NCI-H2196 (cell line): ENCODE measurements around the gene MYO5B.

ENCODE experiments used
- DNase-seq: peaks from one replicate; lab custom pipeline; 2025; ENCODE audit not compliant: unreplicated experiment; lab: John Stamatoyannopoulos, UW

MYO5B gene

DNA sequence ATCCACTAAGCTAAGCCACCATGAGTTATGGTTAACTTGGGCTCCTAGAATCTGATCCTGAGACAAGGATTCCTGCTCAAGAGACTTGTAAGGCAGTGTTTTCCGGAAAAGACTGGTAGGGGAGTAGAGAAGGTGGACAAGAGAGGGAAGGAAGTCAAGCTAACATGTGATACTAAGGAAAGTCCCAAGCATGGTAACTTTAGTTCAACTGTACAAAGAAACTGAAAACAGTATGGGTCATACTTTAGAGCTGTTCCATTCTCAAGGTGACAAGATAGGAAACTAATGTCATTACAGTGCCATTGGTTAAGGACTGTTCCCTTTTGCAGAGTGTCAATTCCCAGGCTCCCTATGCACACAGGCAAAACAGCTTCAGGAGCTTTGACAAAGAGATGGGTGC is 5.8 kb downstream of the MYO5B start:
- no peak for DNase-seq

DNA sequence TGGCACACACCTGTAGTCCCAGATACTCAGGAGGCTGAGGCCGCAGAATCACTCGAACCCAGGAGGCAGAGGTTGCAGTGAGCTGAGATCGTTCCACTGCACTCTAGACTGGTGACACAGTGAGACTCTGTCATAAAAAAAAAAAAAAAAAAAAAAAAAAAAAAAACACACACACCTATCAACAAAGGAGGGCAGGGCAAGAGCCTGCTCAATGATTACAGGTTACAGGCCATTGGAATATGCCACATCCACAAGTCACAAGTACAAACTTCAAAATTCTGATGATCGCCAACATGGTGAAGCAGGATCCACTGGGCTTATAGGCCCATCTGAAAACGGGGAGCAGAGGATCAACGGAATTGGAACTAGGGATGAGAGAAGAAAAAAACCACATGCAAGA is 6.3 kb downstream of the MYO5B start:
- no peak for DNase-seq

- DNase-seq = no peak
These were observed 7.3 kb downstream of the MYO5B start for GRCh38 chr18:50187659-50188058.

GRCh38 chr18:50186385-50186784 is 8.6 kb downstream of the MYO5B start:
- DNase-seq = no peak

- DNase-seq = no peak
These were observed 11.4 kb downstream of the MYO5B start for GRCh38 chr18:50183556-50183955.

GRCh38 chr18:50182511-50182910 is 12.4 kb downstream of the MYO5B start:
- DNase-seq = no peak

GRCh38 chr18:50181590-50181989 is 13.4 kb downstream of the MYO5B start:
- no peak for DNase-seq

GRCh38 chr18:50179465-50179864 is 15.5 kb downstream of the MYO5B start:
- no peak for DNase-seq

DNA sequence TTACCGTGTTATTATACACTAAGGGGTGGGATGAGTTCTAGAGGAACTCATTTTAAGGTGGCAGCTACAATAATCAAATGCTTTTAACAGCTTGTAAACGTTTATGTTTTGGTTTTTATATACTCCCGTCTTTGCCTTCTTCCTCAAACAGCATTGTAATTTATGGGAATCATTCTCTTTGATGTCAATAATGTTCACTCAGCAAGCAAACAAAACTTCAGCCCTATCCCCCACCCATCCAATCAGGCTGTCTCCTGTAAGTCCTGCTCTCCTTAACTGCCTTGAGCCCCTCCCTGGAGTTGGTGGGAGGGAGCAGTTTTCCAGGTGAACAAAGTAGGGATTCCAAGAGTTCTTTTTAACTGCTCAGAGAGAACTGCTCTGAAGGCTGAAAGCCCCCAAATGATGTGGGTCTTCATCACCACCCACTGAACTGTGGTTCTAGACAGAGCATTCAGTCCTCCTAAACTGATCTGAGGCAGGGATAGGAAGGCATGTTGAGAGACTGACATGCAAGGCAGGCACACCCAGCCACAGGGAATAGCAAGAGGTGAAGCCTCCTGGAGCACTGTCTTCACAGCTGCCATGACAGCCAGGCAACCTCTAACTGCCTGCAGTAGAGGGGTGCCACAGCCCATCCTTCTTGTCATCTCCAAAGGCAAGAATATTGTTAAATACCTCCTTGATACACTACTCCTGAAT is 17.5 kb downstream of the MYO5B start:
- DNase-seq = no peak

DNA sequence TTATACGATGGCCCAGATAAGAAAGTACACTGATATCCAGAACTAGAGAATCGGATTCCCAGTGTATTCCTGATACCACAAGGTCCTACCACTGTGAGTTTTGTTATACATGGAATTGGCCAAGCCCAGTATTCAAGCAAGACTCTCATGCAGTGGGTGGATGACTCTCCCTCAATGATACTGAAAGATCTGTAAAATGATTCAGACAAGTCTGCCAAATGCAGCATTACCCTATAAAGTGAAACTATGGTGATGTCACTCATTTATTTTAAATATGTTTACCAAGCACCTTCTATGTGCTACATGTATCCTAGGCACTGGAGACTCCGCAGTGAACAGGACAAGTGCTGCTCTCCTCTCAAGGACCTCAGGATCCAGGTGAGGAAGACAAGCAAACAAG is 22.6 kb downstream of the MYO5B start:
- DNase-seq = no peak

GRCh38 chr18:50171406-50171805 is 23.5 kb downstream of the MYO5B start:
- no peak for DNase-seq

GRCh38 chr18:50170004-50170403 is 24.9 kb downstream of the MYO5B start:
- DNase-seq = no peak

GRCh38 chr18:50169149-50169548 is 25.8 kb downstream of the MYO5B start:
- no peak for DNase-seq

DNA sequence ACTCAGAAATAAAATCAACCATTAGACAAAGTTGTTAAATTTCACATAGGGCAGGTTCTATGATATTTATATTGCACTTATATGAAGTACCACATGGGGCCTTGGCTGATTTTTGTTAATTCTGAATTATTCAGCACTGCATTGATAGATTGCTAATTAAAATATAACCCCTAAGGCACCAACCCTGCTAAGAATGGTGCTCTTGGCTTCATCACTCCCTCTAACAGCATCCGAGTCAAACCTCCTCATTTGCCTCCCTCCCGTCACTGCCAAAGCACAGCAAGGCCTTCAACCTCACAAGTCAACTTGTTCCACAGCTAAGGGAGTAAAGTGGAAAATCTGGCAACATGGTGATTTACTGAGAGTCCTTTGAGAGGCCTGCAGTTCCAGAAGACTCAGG is 27.0 kb downstream of the MYO5B start:
- DNase-seq = no peak

- no peak for DNase-seq
These were observed 28.0 kb downstream of the MYO5B start for GRCh38 chr18:50166901-50167300.

GRCh38 chr18:50163505-50163904 is 31.4 kb downstream of the MYO5B start:
- DNase-seq = no peak

DNA sequence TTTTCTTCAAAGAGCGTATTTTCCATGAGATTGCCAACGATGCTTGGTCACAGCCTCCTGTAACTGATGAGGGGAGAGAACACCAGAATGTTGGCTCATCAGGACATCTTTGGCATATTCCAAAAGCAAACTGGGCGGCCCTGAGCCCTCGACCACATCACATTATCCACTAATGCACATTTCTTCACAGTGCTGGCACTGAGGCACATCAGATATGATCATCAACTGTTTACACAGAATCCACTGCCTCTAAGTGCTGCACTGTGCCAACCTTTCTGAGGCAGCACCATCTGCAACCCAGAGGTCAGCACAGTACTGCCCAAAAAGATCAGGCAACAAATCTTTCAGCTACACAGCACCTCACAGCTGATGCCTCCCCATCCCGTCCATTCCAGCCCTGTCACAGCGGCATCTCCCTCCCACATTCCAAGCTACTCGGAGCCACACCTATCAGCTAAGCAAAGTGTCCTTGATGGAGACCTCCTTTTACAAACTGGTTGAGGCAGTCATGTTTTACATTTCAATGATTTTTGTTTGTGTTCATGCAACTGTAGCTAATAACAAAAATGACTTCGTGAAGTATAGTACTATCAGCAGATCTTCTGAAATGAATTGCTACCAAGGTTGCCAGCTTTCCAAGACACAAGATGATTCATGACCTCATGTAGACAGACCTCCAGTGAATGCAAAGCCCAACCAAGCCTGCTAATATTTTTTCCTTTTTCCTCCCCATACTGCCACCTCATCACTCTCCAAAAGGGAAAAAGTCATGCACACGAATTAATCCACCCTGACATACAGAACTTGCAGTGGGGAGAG is 32.3 kb downstream of the MYO5B start:
- DNase-seq = no peak

DNA sequence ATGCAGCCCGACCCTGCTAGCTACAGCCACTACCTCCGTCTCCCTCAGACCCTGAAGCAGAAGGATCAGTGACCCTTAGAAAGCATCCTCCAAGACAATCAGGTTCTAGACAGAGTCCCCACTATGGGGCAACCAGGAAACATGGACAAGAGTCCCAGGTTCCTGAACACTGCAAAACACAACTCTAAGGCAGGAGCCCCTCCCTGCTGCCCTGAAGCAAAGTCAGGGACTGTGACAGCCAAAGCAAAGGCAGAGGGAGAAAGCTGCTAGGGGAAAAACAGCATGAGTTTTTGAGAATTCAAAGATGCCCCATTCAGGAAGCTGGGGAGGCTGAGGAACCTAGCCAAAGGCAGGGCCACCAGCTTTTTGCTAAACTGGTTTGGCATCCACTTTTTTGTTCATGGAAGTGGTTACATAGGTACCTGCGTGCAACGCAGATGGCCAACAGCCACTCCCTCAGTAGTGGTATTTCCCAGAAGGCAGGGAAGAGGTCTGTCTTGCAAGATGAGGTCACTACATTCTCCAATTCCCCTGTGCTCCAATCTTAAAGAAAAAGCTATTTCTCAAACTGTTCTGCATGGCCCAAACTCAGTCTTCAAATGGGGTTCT is 33.2 kb downstream of the MYO5B start:
- peak; percentile 9 for DNase-seq

DNA sequence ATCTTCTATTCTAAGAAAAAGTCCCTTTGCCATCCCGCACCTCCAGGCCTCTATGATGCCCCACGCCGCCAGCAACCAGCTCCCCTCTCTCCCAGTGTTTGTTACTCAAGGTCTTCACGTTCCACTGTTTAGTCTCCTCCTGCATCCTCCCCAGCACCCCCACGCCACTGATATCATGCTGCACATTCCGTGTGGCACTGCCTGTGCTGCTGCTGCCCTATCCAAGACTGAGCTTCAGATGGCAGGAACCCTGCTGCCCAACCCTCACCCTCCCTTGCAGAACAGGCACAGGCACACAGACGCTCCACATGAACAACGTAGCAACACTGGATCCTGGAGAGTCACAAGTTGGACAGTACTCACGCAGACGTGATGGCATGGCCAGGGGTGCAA is 35.3 kb downstream of the MYO5B start:
- DNase-seq = no peak

DNA sequence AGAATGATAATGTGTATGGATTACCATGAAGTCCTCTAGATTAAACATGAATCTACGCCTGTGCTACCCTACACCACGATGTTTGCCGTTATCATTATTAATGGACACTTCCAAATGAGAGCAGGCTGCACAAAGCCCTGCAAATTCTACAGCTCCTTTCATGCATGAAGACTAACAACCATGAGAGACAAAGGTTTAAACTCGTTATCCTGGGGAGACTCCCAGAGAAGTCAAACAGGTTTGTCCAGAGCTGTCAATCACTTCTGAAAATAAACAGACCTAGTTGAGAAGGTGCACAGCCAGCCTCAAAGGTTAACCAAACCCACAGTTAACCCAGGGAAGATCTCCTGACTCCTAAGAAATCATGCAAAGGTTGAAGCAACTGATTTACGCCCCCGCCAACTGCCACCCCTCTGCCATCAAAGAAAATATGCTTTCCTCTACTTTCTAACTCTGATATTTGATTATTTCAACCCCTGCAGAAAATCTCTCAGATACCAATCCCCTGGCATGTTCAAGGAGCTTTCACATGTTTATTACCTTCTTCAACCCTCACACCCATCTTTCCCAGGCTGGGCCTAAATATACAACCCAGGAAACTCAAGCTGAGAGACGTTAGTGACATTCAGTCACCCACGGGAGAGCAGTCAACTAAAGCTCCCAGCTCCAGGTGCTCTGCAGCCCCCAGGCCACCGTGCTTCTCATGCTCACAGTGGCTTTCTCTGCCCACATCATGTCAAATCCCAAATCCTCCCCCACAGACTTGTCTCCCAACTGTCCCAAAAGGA is 35.9 kb downstream of the MYO5B start:
- peak; percentile 73 for DNase-seq

DNA sequence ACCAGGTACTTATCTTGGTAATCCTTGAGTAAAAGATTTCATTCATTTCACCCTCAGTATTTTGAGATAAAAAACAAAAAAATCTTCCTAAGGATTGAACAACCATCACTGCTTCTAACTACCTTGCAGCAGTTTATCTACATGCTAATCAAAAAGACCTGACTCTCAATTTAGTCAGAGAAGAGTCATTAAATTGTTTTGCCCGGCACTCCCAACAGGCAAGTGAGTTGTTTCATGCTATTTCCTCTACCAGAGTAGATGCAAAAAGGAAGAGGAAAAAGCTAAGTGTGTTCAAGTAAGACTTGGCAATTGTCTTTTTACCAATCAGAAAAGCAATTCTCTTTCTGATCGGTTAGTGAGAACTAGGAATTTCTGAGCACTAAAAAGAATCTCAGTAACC is 39.5 kb downstream of the MYO5B start:
- no peak for DNase-seq
